Amniotic epithelial cell (primary cell): ENCODE measurements around the gene GIMAP7.
"Not testable (repeated sequence)": the region's sequence is repeated elsewhere in the genome, so short reads cannot be mapped to it uniquely, and the experiment has no call there.

Experiments used
- DNase-seq: peaks from one replicate; pipeline ENCODE4 v3.0.0-alpha.2; 2010; ENCODE audit warnings: low read depth

GIMAP7 gene

GRCh38 chr7:150513758-150514157, 914 bp upstream of the GIMAP7 start:
- DNase-seq, result no peak

GRCh38 chr7:150515248-150516147, 826 bp downstream of the GIMAP7 start:
- DNase-seq, result no peak

GRCh38 chr7:150516956-150517745, 2.5 kb downstream of the GIMAP7 start:
- no peak for DNase-seq

- DNase-seq, result no peak
Measured at GRCh38 chr7:150519310-150519709, 4.6 kb downstream of the GIMAP7 start.

GRCh38 chr7:150520145-150520544, 5.5 kb downstream of the GIMAP7 start:
- no peak for DNase-seq

GRCh38 chr7:150522931-150523330, 8.3 kb downstream of the GIMAP7 start:
- DNase-seq, result not testable (repeated sequence)

GRCh38 chr7:150524018-150524417, 9.3 kb downstream of the GIMAP7 start:
- DNase-seq, result no peak

GRCh38 chr7:150531704-150532103, 17.0 kb downstream of the GIMAP7 start:
- no peak for DNase-seq

- no peak for DNase-seq
Measured at GRCh38 chr7:150538259-150538658, 23.6 kb downstream of the GIMAP7 start.

GRCh38 chr7:150553163-150553562, 38.5 kb downstream of the GIMAP7 start:
- no peak for DNase-seq

GRCh38 chr7:150556521-150557138, 42.0 kb downstream of the GIMAP7 start:
- DNase-seq, result no peak

GRCh38 chr7:150560486-150560885, 45.8 kb downstream of the GIMAP7 start:
- DNase-seq, result no peak

- no peak for DNase-seq
Measured at GRCh38 chr7:150562919-150563318, 48.2 kb downstream of the GIMAP7 start.

GRCh38 chr7:150564006-150564405, 49.3 kb downstream of the GIMAP7 start:
- no peak for DNase-seq

- no peak for DNase-seq
Measured at GRCh38 chr7:150564566-150564965, 49.9 kb downstream of the GIMAP7 start.

GRCh38 chr7:150565239-150565638, 50.6 kb downstream of the GIMAP7 start:
- no peak for DNase-seq

- DNase-seq, result no peak
Measured at GRCh38 chr7:150566123-150566522, 51.5 kb downstream of the GIMAP7 start.

GRCh38 chr7:150566572-150566971, 51.9 kb downstream of the GIMAP7 start:
- no peak for DNase-seq

- DNase-seq, result no peak
Measured at GRCh38 chr7:150567169-150567568, 52.5 kb downstream of the GIMAP7 start, which contains the start of gene GIMAP4. Gene GIMAP4 (plus strand): TSS chr7:150567390. CDS start chr7:150569902, 2,512 bp downstream.

- DNase-seq, result no peak
Measured at GRCh38 chr7:150567871-150568301, 53.2 kb downstream of the GIMAP7 start.

GRCh38 chr7:150568714-150569113, 54.0 kb downstream of the GIMAP7 start:
- DNase-seq, result no peak

GRCh38 chr7:150569245-150569955, 54.7 kb downstream of the GIMAP7 start:
- no peak for DNase-seq
